GM18520 (cell line): ENCODE data around the gene ADAM19.
"Not testable (repeated sequence)": the region's sequence is repeated elsewhere in the genome, so short reads cannot be mapped to it uniquely, and the experiment has no call there.

Experiments
- ATAC-seq: cut with Tn5 transposase; IDR thresholded peaks from one replicate; pipeline ENCODE4 v1.9.1; 2021; ENCODE audit not compliant: unreplicated experiment

The ADAM19 gene

GRCh38 chr5:157444224-157444623 lies 131.4 kb downstream of the ADAM19 start:
- ATAC-seq: no peak

- no peak for ATAC-seq
Measured at GRCh38 chr5:157443041-157443549, 132.5 kb downstream of the ADAM19 start.

DNA sequence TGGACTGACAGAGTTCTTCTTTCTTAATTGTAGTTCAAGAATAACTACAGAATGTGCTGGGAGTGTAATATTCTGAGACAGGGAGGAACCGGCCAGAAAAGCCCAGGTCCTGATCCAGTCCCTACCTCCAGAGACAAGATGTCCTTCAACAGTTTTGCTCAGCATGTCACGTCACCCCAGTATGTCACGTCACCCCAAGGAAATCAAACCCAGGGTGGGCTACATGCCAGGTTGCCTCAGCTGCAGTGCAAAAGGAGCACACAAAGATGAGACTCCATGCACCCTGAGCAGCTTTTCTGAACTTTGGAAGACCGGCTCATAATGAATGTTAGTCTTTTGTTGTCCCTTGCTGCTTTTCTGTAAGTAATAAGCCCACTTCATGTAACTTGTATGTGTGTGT lies 141.5 kb downstream of the ADAM19 start:
- ATAC-seq: no peak

DNA sequence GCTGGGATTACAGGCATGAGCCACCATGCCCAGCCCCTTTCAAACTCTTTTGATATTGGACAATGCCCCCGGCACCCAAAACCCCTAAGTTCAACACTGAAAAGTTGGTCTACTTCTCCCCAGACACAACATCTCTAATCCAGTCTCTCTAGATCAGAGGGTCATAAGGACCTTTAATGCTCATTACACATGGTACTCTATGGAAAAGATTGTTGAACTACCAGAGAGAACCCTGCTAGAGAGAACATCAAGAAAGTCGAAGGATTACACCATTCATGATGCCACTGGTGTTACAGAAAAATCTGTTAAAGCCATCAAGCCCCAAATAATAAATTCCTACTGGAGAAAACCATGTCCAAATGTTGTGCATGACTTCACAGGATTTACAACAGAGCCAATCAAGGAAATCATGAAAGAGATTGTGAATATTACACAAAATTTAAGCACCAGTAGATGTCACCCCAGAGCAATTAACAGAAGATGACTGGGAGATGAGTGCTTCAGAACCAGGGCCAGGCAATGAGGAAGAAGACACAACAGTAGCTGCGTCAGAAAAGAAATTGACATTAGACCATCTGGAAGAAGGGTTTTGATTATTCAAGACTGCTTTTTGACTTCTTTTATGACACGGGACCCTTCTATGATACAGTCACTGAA lies 143.9 kb downstream of the ADAM19 start:
- ATAC-seq: no peak

- not testable (repeated sequence) for ATAC-seq
Measured at GRCh38 chr5:157429920-157430319, 145.7 kb downstream of the ADAM19 start.
